HepG2 (cell line): ENCODE results near the gene LHFPL2. TPM values are rescaled to one million over a fixed set of nuclear protein-coding genes. Genes with fewer than 3 reads are reported as not detected.
A peak's percentile ranks its signal among the peaks of the same experiment; 100 is the strongest.

Experiments used
- ATAC-seq: fragments of 200-7000 bp; cut with Tn5 transposase; 3 replicates; pipeline ENCODE4 v1.9.1; 2020; ENCODE audit warnings: mild to moderate bottlenecking, moderate library complexity
- BruUV-seq: library from RNA; stranded (reverse); fragments of 400-500 nt; replicated peaks from 2 replicates; lab custom pipeline; 2021; lab: Mats Ljungman, UMichigan
- CTCF ChIA-PET: fragments of 300-600 bp; formaldehyde crosslinking; extraction: SDS; loops from one replicate; lab custom pipeline; 2021; ENCODE audit warnings: low total read pairs, inconsistent platforms, low intra/inter-chr PET ratio; lab: Yijun Ruan, JAX
- POLR2A ChIA-PET: fragments of 350-600 bp; sonication (Branson Sonifier 250); formaldehyde crosslinking; loops from one replicate; lab custom pipeline; 2020; ENCODE audit warnings: antibody characterized with exemption, inconsistent platforms; lab: Yijun Ruan, JAX
- DNase-seq: peaks from one replicate; pipeline ENCODE4 v3.0.0-alpha.2; 2015; ENCODE audit warnings: low spot score
- FAIRE-seq: peaks from 3 replicates; lab custom pipeline; 2011; peaks lifted over from hg19 to GRCh38; lab: Jason Lieb, UNC
- H2AFZ ChIP-seq: one replicate; pipeline ENCODE4 v1.6.1; 2011; ENCODE audit warnings: low read length, inconsistent platforms
- H3K27ac ChIP-seq: fragments of 300-600 bp; 3 replicates; pipeline ENCODE4 v1.8.0; 2011; ENCODE audit warnings: mixed run types, mild to moderate bottlenecking, mixed read lengths, low read length, inconsistent platforms; ENCODE audit not compliant: insufficient read depth; ENCODE audit errors: extremely low read length
- H3K27me3 ChIP-seq, 2 experiments: fragments of 200-600 bp in 1 of 2; 2 replicates in 1 of 2; 3 replicates in 1 of 2; pipeline versions ENCODE4 v1.6.0 to v1.8.0; 2011; ENCODE audit warnings: low read length in 2 of 2, mild to moderate bottlenecking in 2 of 2, moderate library complexity in 2 of 2, inconsistent platforms in 1 of 2; ENCODE audit not compliant: insufficient read depth in 2 of 2, control insufficient read depth in 1 of 2
- H3K36me3 ChIP-seq, 2 experiments: fragments of 200-600 bp in 1 of 2; replicated peaks in 1 of 2; 2 replicates in 1 of 2; 3 replicates in 1 of 2; pipeline versions ENCODE4 v1.5.1 to v1.8.0; 2011; ENCODE audit warnings: low read length in 2 of 2, inconsistent platforms in 1 of 2; ENCODE audit not compliant: insufficient read depth in 2 of 2, control insufficient read depth in 1 of 2
- H3K4me1 ChIP-seq: 2 replicates; pipeline ENCODE4 v1.5.1; 2012; ENCODE audit warnings: low read length, inconsistent platforms; ENCODE audit not compliant: insufficient read depth
- H3K4me2 ChIP-seq: 2 replicates; pipeline ENCODE4 v1.6.0; 2011; ENCODE audit warnings: low read depth, low read length, inconsistent platforms
- H3K4me3 ChIP-seq, 3 experiments: fragments of 200-600 bp in 1 of 3; sonication (generic), shearing (Covaris generic) in 1 of 3; replicated peaks in 1 of 3; 2 replicates each; pipeline ENCODE4 v1.5.1; 2011 to 2016; ENCODE audit warnings: low read length in 3 of 3, inconsistent platforms in 2 of 3, low read depth in 2 of 3, mild to moderate bottlenecking in 2 of 3, control low read depth in 1 of 3, mixed read lengths in 1 of 3; ENCODE audit not compliant: insufficient read depth in 1 of 3
- H3K79me2 ChIP-seq: one replicate; pipeline ENCODE4 v1.6.1; 2011; ENCODE audit warnings: low read length, inconsistent platforms; ENCODE audit not compliant: insufficient read depth
- H3K9ac ChIP-seq: 2 replicates; pipeline ENCODE4 v1.6.0; 2011; ENCODE audit warnings: mild to moderate bottlenecking, low read depth, low read length, inconsistent platforms; ENCODE audit not compliant: insufficient read depth
- H3K9me3 ChIP-seq: 2 replicates; pipeline ENCODE4 v1.5.1; 2012; ENCODE audit warnings: mild to moderate bottlenecking, low read length
- H4K20me1 ChIP-seq: 2 replicates; pipeline ENCODE4 v1.6.0; 2011; ENCODE audit warnings: inconsistent platforms, mild to moderate bottlenecking, low read length, moderate library complexity; ENCODE audit not compliant: insufficient read depth
- CTCF ChIP-seq: sonication (generic); formaldehyde crosslinking; IDR thresholded peaks from 2 replicates; pipeline ENCODE4 v1.5.0; 2020; ENCODE audit warnings: mild to moderate bottlenecking, missing genetic modification reagents, moderate library complexity
- DMTF1 ChIP-seq: sonication (generic); formaldehyde crosslinking; IDR thresholded peaks from 2 replicates; pipeline ENCODE4 v1.4.0; 2020; ENCODE audit warnings: mild to moderate bottlenecking, missing genetic modification reagents
- GRHL1 ChIP-seq: sonication (generic); formaldehyde crosslinking; conservative IDR thresholded peaks from 2 replicates; pipeline ENCODE4 v1.8.0; 2022; ENCODE audit warnings: missing genetic modification reagents
- HDAC2 ChIP-seq: sonication (generic); formaldehyde crosslinking; IDR thresholded peaks from 2 replicates; pipeline ENCODE4 v1.4.0; 2020; ENCODE audit warnings: missing genetic modification reagents
- HOXA7 ChIP-seq: sonication (generic); formaldehyde crosslinking; IDR thresholded peaks from 2 replicates; pipeline ENCODE4 v1.8.1; 2022; ENCODE audit warnings: mild to moderate bottlenecking, missing genetic modification reagents, moderate library complexity
- KAT2B ChIP-seq: fragments of 150-350 bp; IDR thresholded peaks from 2 replicates; pipeline ENCODE4 v1.6.1; 2014; ENCODE audit warnings: low read depth, low read length, borderline replicate concordance
- NR2F6 ChIP-seq, 2 experiments: IDR thresholded peaks; 2 replicates each; pipeline ENCODE4 v1.6.1; 2016; ENCODE audit warnings: antibody characterized with exemption in 1 of 2, mild to moderate bottlenecking in 1 of 2
- SP2 ChIP-seq: sonication (generic); formaldehyde crosslinking; IDR thresholded peaks from 2 replicates; pipeline ENCODE4 v1.5.1; 2020; ENCODE audit warnings: mild to moderate bottlenecking, missing genetic modification reagents
- STAG1 ChIP-seq: sonication (generic); formaldehyde crosslinking; IDR thresholded peaks from 2 replicates; pipeline ENCODE4 v1.4.0; 2020; ENCODE audit warnings: missing genetic modification reagents
- ZBTB2 ChIP-seq: sonication (generic); formaldehyde crosslinking; IDR thresholded peaks from 2 replicates; pipeline ENCODE4 v1.8.0; 2022; ENCODE audit warnings: low read depth, missing genetic modification reagents
- ZNF180 ChIP-seq: sonication (generic); formaldehyde crosslinking; IDR thresholded peaks from 2 replicates; pipeline ENCODE4 v1.4.0; 2020; ENCODE audit warnings: low read depth, missing genetic modification reagents, borderline replicate concordance
- ZNF468 ChIP-seq: sonication (generic); formaldehyde crosslinking; IDR thresholded peaks from 2 replicates; pipeline ENCODE4 v1.8.0; 2022; ENCODE audit warnings: mild to moderate bottlenecking, moderate library complexity, missing genetic modification reagents
- ZUFSP ChIP-seq: sonication (generic); formaldehyde crosslinking; IDR thresholded peaks from 2 replicates; pipeline ENCODE4 v1.9.0; 2021; ENCODE audit warnings: missing genetic modification reagents, mild to moderate bottlenecking, borderline replicate concordance
- WGBS: methylation state at CpG from one replicate; pipeline ENCODE4 v1.1.6; 2017; ENCODE audit warnings: low lambda C conversion rate; 5-methylcytosine and 5-hydroxymethylcytosine counted together
- in situ Hi-C: cut with HindIII; loops from 2 replicates; pipeline ENCODE4 v1.10.0; 2017; ENCODE audit warnings: low pct_unique_long_range_greater_than_20kb; ENCODE audit not compliant: extremely low pct_ligation_motif_present
- intact Hi-C: fragments of 100-400 bp; cut with micrococcal nuclease; formaldehyde crosslinking; loops from one replicate; pipeline ENCODE4 v1.10.0; 2022; ENCODE audit not compliant: unreplicated experiment
- polyA plus RNA-seq, 8 experiments: library from polyadenylated mRNA; depleted of rRNA in 3 of 8; stranded (reverse) in 7 of 8; unstranded in 1 of 8; fragments of >200 nt; fragmentation: Illumina TruSeq in 4 of 8; extraction: Trizol in 4 of 8; gene quantifications; 2 replicates each; pipeline versions ENCODE4 v1.2.1 to v1.2.3, GENCODE V29; 2011 to 2016; ENCODE audit warnings: low read depth in 4 of 8, missing spikeins in 1 of 8, mixed read lengths in 1 of 8; ENCODE audit not compliant: insufficient read depth in 1 of 8
- total RNA-seq, 5 experiments: library from RNA; depleted of rRNA; stranded (reverse); fragments of >200 nt; fragmentation: Illumina TruSeq; extraction: Trizol; gene quantifications; 2 replicates each; pipeline ENCODE4 v1.2.3, GENCODE V29; 2016; ENCODE audit warnings: low read depth in 1 of 5

LHFPL2 gene
- total and polyA plus RNA-seq, 2 of the 13 experiments (the other 11 are each of a cell fraction or from before 2014, with no cell fraction given) = 6.0 to 20.0 TPM

- CTCF ChIA-PET = no interaction called here
- H4K20me1 ChIP-seq = no peaks in the 10 kb centered on the region
- no peaks in the 10 kb centered on the region for H3K9me3 ChIP-seq
- H3K9ac ChIP-seq = no peak overlapping the region
- no peak overlapping the region for H3K4me2 ChIP-seq
- in situ Hi-C loops = no loop called here
- peak; percentile 78 for ATAC-seq
- BruUV-seq = no TSS peak
- intact Hi-C loops = no loop called here
- TF ChIP-seq HOXA7 (CRISPR knock-in tag) (no peak), DMTF1 (CRISPR knock-in tag) (no peak), SP2 (no peak), ZBTB2 (CRISPR knock-in tag) (no peak), HDAC2 (no peak), KAT2B (no peak), ZUFSP (CRISPR knock-in tag) (no peak), STAG1 (CRISPR knock-in tag) (0 out of 2 replicates have a peak, but pooled peaks have one; percentile 13), GRHL1 (CRISPR knock-in tag) (no peak), NR2F6 (IDR thresholded peaks at IDR 0.05) (no peak), NR2F6 (CRISPR knock-in tag; IDR thresholded peaks at IDR 0.05) (no peak), CTCF (CRISPR knock-in tag) (peak; percentile 18; the same call in 1 of the 2 replicates), ZNF468 (CRISPR knock-in tag) (no peak), ZNF180 (CRISPR knock-in tag) (no peak)
- TF ChIP-seq, all 625 proteins: peak for 2
- Histone ChIP-seq H3K4me1 (peaks cover 38% of the 10 kb centered on the region), H3K79me2 (no peaks in the 10 kb centered on the region), H3K36me3 (no peaks in the 10 kb centered on the region), H3K4me3 (no peak overlapping the region), H3K27me3 (no peaks in the 10 kb centered on the region), H3K27ac (no peak overlapping the region), H2AFZ (no peak overlapping the region)
- FAIRE-seq = peak; percentile 23
- WGBS = 33% methylated on average over 6 of the region's 6 CpGs
- DNase-seq = no peak
- POLR2A ChIA-PET = no interaction called here
Observed at GRCh38 chr5:78677777-78678668, 29.5 kb upstream of the LHFPL2 start.
